ENCODE results near the gene SLC6A8. TPM values are rescaled to one million over a fixed set of nuclear protein-coding genes. Genes with fewer than 3 reads are reported as not detected.
A peak's percentile ranks its signal among the peaks of the same experiment; 100 is the strongest.
"Not testable (repeated sequence)": the region's sequence is repeated elsewhere in the genome, so short reads cannot be mapped to it uniquely, and the experiment has no call there.

The SLC6A8 gene
- total RNA-seq, 2 donors from 2014 or later = 1.8 to 2.2 TPM

DNA sequence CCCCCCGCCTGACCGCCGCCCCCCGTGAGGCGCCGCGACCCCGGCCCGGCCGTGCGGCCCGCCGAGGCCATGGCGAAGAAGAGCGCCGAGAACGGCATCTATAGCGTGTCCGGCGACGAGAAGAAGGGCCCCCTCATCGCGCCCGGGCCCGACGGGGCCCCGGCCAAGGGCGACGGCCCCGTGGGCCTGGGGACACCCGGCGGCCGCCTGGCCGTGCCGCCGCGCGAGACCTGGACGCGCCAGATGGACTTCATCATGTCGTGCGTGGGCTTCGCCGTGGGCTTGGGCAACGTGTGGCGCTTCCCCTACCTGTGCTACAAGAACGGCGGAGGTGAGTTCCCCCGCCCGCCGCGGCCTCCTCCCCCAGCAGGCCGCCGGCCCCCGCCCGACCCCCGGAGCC lies 780 bp downstream of the SLC6A8 start:
- no peaks in the 10 kb centered on the region for H3K4me1 Mint-ChIP-seq (ENCODE audit: low read depth)
- peak in 1 of 2 donors; percentile 6 for ATAC-seq (replicated peaks in 1 of 2)

DNA sequence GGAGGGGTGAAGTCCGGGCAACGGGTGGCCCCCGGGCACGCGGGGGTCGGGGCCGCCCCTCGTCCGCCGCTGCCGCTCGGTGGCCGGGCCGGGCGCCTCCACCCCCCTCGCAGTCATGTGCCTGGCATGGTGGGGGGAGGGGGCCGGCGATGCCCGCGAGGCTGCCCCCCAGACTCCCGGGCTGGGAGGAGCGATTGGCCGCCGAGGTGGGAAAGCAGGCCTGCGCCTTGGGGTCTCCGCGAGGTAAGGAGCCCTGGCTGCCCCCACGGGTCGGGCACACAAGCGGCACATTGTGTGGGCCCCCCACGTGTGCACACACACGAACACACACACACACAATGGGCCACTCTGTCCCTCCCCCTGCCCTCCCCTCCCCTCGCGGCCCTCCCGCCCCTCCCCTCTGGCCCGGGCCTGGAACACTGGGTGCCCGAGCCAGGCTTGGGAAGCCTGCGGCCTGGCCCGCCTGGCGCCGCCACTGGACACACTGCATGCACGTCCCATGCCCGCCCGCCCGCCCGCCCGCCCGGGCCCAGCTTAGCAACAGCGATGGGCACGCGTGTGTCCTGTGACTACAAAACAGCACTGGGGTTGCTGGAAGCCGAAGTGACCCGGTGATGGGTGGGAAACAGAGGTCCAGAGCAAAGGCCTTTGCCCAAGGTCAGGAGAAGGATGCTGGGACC lies 1.3 kb downstream of the SLC6A8 start:
- H3K27ac Mint-ChIP-seq = no peak overlapping the region
- ATAC-seq (replicated peaks in 1 of 2) (no peak), DNase-seq (no peak)
- H3K27me3 Mint-ChIP-seq (ENCODE audit: low read depth) = peaks cover 19% of the 10 kb centered on the region
- H3K36me3 Mint-ChIP-seq (ENCODE audit: insufficient read depth in 2 of 2) = no peaks in the 10 kb centered on the region
- H3K4me3 Mint-ChIP-seq = no peak overlapping the region
- no peaks in the 10 kb centered on the region for H3K4me1 Mint-ChIP-seq (ENCODE audit: low read depth)
- H3K9me3 Mint-ChIP-seq = no peaks in the 10 kb centered on the region

More for the DNA sequence above, 780 bp downstream of the SLC6A8 start:
- H3K36me3 Mint-ChIP-seq (ENCODE audit: insufficient read depth in 2 of 2) = no peaks in the 10 kb centered on the region
- no peak overlapping the region for H3K27ac Mint-ChIP-seq
- no peak overlapping the region for H3K4me3 Mint-ChIP-seq
- no peaks in the 10 kb centered on the region for H3K9me3 Mint-ChIP-seq
- peaks cover 19% of the 10 kb centered on the region for H3K27me3 Mint-ChIP-seq (ENCODE audit: low read depth)
- no peak for DNase-seq

DNA sequence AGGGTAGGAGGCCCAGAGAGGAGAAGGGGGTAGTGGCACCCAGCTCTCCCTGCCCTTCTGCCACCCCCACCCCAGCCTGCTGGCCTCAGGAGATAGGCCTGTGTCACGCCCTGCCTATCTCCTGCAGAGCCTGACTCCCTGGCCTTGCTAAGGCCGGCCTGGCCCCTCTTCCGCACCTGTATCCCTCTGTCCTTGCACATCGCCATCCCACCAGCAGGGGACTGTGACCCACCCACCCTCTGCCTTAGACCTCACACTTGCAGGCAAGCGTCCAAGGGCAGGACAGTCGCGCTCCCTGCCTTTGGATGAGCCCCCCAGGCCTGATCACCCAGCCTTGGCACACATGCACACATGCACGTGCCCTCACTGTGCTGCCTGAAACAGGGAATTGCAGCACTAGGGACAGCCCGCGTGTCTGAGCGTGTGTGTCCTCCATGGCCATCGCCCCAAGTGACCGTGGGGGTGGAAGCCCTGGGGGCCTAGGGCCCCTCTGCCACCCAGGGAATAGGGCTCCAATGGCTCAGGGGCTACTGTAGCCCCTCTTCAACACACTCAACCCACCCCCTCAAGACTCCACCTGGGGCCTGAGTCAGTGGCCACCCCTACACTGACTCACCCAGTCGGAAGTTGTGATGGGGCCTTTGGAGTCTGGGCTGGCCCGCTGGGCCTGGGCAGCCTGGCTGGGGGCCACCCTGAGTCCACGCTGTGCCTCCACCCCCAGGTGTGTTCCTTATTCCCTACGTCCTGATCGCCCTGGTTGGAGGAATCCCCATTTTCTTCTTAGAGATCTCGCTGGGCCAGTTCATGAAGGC lies 2.1 kb downstream of the SLC6A8 start:
- Mint-ChIP-seq H3K27ac (no peak overlapping the region), H3K36me3 (ENCODE audit: insufficient read depth in 2 of 2) (no peaks in the 10 kb centered on the region), H3K9me3 (no peaks in the 10 kb centered on the region)

DNA sequence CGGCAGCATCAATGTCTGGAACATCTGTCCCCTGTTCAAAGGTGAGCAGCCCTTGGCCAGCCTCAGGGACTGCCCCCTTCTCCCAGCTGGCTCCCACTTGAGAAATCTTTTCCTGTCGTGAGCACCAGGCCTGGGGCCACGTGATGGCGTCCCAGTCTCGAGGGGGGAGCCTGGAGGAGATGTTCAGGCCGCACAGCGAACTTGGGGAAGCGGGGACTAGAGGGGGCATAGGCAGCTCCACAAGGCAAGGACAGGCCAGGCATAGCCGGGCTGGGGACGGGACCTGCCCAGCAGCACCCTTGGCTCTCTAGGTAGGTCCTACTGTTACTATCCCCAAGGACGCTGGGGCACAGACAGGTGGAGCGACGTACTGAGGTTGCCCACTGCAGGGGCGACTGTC lies 2.7 kb downstream of the SLC6A8 start:
- no peak for ATAC-seq (replicated peaks in 1 of 2)

More for the DNA sequence above, 2.1 kb downstream of the SLC6A8 start:
- ATAC-seq (replicated peaks in 1 of 2) = no peak
- DNase-seq = no peak
- H3K4me3 Mint-ChIP-seq = peak overlapping the region in 1 of 2 donors; percentile 12
- H3K27me3 Mint-ChIP-seq (ENCODE audit: low read depth) = peaks cover 19% of the 10 kb centered on the region
- H3K4me1 Mint-ChIP-seq (ENCODE audit: low read depth) = no peaks in the 10 kb centered on the region

DNA sequence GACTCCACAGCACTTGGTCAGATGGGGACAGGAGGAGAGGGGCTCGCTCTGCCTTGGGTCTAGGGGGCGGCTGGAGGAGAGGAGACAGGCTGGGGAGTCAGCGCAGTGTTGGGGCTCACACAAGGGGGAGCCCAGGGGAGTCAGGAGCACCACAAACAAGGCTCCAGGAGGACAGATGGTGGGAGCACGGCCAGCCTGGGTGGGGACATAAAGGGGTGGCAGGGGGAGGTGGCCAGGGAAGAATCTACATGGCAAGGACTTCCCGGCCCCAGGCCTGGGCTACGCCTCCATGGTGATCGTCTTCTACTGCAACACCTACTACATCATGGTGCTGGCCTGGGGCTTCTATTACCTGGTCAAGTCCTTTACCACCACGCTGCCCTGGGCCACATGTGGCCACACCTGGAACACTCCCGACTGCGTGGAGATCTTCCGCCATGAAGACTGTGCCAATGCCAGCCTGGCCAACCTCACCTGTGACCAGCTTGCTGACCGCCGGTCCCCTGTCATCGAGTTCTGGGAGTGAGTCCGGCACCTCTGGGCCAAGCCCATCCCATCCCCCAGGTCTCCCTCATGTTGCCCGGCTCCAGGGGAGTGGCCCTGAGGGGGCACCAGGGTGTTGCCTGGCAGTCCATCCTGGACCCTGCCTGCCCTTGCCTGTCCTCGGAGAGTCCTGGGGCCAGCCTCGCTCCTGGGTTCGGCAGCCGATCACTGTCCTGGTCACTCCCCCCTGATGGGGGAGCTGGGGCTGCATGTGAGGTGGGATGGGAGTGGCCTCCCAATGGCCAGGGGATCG lies 3.5 kb downstream of the SLC6A8 start:
- not testable (repeated sequence) for DNase-seq; ATAC-seq (replicated peaks in 1 of 2); H3K4me1 Mint-ChIP-seq (ENCODE audit: low read depth); H3K36me3 Mint-ChIP-seq (ENCODE audit: insufficient read depth in 2 of 2); H3K9me3 Mint-ChIP-seq; H3K4me3 Mint-ChIP-seq; H3K27ac Mint-ChIP-seq
- peaks cover 16% of the 10 kb centered on the region for H3K27me3 Mint-ChIP-seq (ENCODE audit: low read depth)

More for the DNA sequence above, 2.7 kb downstream of the SLC6A8 start:
- no peaks in the 10 kb centered on the region for H3K4me1 Mint-ChIP-seq (ENCODE audit: low read depth)
- H3K4me3 Mint-ChIP-seq = peak overlapping the region in 1 of 2 donors; percentile 12
- peaks cover 19% of the 10 kb centered on the region for H3K27me3 Mint-ChIP-seq (ENCODE audit: low read depth)
- no peak overlapping the region for H3K27ac Mint-ChIP-seq
- no peak for DNase-seq
- no peaks in the 10 kb centered on the region for H3K36me3 Mint-ChIP-seq (ENCODE audit: insufficient read depth in 2 of 2)
- no peaks in the 10 kb centered on the region for H3K9me3 Mint-ChIP-seq

DNA sequence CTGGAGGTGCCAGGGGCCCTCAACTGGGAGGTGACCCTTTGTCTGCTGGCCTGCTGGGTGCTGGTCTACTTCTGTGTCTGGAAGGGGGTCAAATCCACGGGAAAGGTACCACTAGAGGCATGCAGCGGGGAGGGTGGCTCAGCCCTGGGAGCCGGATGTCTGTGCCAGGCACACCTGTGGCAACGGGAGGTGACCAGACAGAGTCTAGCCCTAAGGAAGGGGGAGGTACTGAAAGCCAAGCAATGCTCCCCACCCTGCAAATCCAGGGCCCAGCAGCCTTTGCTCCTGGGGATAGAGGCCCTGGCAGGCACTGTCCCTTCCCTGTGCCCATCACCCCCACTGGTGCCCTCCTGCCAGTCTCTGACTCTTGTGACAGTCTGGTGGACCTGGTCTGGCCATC lies 4.3 kb downstream of the SLC6A8 start:
- Mint-ChIP-seq H3K4me1 (ENCODE audit: low read depth) (no peaks in the 10 kb centered on the region), H3K9me3 (no peaks in the 10 kb centered on the region), H3K4me3 (no peak overlapping the region), H3K27me3 (ENCODE audit: low read depth) (peaks cover 12% of the 10 kb centered on the region), H3K36me3 (ENCODE audit: insufficient read depth in 2 of 2) (peaks cover 0 to 2% of the 10 kb centered on the region in 2 donors), H3K27ac (no peak overlapping the region)
- no peak for ATAC-seq (replicated peaks in 1 of 2)
- DNase-seq = no peak

DNA sequence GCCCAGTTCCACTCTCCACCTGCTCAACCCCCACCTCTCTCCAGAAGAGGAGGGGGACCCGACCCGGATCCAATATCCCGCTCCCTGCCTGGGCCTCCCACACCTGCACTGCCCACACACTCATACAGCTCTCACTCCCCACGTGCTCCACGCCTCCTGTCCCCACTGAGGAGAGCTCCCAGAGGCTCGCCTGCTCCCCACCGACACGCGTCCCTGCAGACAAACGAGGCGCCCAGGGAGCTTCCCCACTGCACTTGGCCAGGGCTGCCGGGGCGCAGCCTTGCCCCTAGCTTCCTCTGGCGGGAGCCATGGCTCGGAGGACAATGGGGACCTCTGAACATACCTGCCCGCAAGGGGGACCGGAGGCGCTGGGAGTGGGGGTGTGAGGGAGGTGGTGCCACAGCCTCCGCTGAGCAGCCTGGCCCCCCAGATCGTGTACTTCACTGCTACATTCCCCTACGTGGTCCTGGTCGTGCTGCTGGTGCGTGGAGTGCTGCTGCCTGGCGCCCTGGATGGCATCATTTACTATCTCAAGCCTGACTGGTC lies 5.0 kb downstream of the SLC6A8 start:
- no peak overlapping the region for H3K4me3 Mint-ChIP-seq
- no peak for DNase-seq
- no peak for ATAC-seq (replicated peaks in 1 of 2)
- peaks cover 0 to 2% of the 10 kb centered on the region in 2 donors for H3K36me3 Mint-ChIP-seq (ENCODE audit: insufficient read depth in 2 of 2)
- H3K27me3 Mint-ChIP-seq (ENCODE audit: low read depth) = peaks cover 18% of the 10 kb centered on the region
- H3K4me1 Mint-ChIP-seq (ENCODE audit: low read depth) = no peaks in the 10 kb centered on the region
- no peak overlapping the region for H3K27ac Mint-ChIP-seq
- no peaks in the 10 kb centered on the region for H3K9me3 Mint-ChIP-seq

DNA sequence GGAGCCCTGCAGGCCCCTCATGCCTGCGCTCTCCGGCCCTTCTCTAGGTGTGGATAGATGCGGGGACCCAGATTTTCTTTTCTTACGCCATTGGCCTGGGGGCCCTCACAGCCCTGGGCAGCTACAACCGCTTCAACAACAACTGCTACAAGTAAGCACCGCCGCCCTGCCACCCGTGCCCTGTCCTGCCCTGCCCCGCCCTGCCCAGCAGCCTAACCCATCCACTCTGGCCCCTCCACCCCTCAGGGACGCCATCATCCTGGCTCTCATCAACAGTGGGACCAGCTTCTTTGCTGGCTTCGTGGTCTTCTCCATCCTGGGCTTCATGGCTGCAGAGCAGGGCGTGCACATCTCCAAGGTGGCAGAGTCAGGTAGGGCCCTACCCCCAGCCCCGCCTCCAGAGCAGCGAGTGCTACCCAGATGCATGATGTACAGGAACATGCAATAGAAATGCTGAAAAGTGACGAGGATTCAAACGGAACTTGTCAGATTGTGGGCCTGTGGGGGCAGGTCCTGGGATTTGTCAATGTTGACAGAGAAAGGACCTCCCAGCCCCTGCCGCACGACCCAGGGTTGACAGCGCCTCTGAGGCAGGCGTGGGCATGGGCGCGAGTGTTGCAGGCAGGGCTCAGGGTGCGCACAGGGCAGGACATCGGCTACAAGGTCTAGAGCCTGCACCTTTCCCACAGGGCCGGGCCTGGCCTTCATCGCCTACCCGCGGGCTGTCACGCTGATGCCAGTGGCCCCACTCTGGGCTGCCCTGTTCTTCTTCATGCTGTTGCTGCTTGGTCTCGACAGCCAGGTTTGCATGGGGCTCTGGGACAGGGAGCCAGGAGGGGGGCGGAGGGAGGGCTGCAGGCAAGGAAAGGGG lies 5.7 kb downstream of the SLC6A8 start:
- Mint-ChIP-seq H3K4me1 (ENCODE audit: low read depth) (no peaks in the 10 kb centered on the region), H3K27me3 (ENCODE audit: low read depth) (peaks cover 18% of the 10 kb centered on the region), H3K36me3 (ENCODE audit: insufficient read depth in 2 of 2) (peaks cover 0 to 2% of the 10 kb centered on the region in 2 donors), H3K9me3 (no peaks in the 10 kb centered on the region), H3K27ac (no peak overlapping the region), H3K4me3 (no peak overlapping the region)
- DNase-seq (no peak), ATAC-seq (replicated peaks in 1 of 2) (no peak)

DNA sequence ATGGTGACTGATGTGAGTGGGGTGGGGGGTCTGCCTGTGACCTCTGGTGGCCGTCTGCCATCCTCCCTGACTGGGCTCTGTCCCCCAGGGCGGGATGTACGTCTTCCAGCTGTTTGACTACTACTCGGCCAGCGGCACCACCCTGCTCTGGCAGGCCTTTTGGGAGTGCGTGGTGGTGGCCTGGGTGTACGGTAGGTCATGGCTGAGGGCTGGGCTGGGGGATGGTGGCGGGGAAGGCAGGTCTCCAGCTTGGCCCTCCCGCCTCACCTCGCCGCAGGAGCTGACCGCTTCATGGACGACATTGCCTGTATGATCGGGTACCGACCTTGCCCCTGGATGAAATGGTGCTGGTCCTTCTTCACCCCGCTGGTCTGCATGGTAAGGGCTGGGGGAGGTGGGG lies 6.5 kb downstream of the SLC6A8 start:
- not testable (repeated sequence) for H3K27ac Mint-ChIP-seq; H3K4me1 Mint-ChIP-seq (ENCODE audit: low read depth); H3K36me3 Mint-ChIP-seq (ENCODE audit: insufficient read depth in 2 of 2); H3K4me3 Mint-ChIP-seq; ATAC-seq (replicated peaks in 1 of 2); DNase-seq; H3K9me3 Mint-ChIP-seq
- peaks cover 18% of the 10 kb centered on the region for H3K27me3 Mint-ChIP-seq (ENCODE audit: low read depth)

DNA sequence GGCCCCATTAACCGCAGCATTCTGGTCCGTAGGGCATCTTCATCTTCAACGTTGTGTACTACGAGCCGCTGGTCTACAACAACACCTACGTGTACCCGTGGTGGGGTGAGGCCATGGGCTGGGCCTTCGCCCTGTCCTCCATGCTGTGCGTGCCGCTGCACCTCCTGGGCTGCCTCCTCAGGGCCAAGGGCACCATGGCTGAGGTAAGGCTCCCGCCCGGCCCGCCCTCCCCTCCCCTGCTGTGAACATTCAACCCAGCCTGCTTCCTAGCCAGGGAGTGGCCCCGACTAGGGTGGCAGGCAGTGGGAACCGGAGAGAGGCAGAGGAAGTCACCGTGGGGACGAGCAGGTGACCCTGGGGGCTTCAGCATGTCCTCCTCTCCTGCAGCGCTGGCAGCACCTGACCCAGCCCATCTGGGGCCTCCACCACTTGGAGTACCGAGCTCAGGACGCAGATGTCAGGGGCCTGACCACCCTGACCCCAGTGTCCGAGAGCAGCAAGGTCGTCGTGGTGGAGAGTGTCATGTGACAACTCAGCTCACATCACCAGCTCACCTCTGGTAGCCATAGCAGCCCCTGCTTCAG lies 7.1 kb downstream of the SLC6A8 start:
- Mint-ChIP-seq H3K4me3 (no peak overlapping the region), H3K36me3 (ENCODE audit: insufficient read depth in 2 of 2) (peaks cover 0 to 2% of the 10 kb centered on the region in 2 donors), H3K4me1 (ENCODE audit: low read depth) (no peaks in the 10 kb centered on the region), H3K27me3 (ENCODE audit: low read depth) (peaks cover 15% of the 10 kb centered on the region), H3K27ac (no peak overlapping the region), H3K9me3 (no peaks in the 10 kb centered on the region)
- DNase-seq (no peak), ATAC-seq (replicated peaks in 1 of 2) (no peak)

DNA sequence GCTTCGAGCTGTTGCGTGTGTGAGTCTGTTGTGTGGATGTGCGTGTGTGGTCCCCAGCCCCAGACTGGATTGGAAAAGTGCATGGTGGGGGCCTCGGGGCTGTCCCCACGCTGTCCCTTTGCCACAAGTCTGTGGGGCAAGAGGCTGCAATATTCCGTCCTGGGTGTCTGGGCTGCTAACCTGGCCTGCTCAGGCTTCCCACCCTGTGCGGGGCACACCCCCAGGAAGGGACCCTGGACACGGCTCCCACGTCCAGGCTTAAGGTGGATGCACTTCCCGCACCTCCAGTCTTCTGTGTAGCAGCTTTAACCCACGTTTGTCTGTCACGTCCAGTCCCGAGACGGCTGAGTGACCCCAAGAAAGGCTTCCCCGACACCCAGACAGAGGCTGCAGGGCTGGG lies 8.4 kb downstream of the SLC6A8 start:
- no peaks in the 10 kb centered on the region for H3K4me1 Mint-ChIP-seq (ENCODE audit: low read depth)
- H3K4me3 Mint-ChIP-seq = no peak overlapping the region
- peaks cover 0 to 3% of the 10 kb centered on the region in 2 donors for H3K36me3 Mint-ChIP-seq (ENCODE audit: insufficient read depth in 2 of 2)
- ATAC-seq (replicated peaks in 1 of 2) (no peak), DNase-seq (no peak)
- peaks cover 7% of the 10 kb centered on the region for H3K27me3 Mint-ChIP-seq (ENCODE audit: low read depth)
- H3K9me3 Mint-ChIP-seq = no peaks in the 10 kb centered on the region
- H3K27ac Mint-ChIP-seq = no peak overlapping the region

DNA sequence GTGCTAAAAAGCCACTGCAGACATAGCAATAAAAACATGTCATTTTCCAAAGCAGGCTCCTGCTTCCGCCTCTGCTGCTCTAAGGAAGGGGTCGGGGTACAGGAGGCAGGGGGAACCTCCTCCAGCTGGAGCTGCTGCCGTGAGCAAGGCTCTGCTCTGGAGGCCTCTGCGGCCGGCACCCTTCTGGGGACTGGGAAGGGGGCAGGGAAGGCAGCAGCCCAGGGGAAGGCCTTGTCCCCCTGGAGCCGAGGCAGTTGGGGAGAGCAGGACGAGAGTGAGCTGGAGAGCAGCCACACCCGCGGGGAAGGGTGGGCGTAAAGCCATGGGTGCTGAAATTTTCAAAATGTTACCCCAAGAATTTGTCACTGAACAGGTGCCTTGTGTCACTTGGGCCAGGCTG lies 8.8 kb downstream of the SLC6A8 start:
- DNase-seq; H3K36me3 Mint-ChIP-seq (ENCODE audit: insufficient read depth in 2 of 2); H3K4me3 Mint-ChIP-seq; ATAC-seq (replicated peaks in 1 of 2); H3K27me3 Mint-ChIP-seq (ENCODE audit: low read depth); H3K27ac Mint-ChIP-seq; H3K4me1 Mint-ChIP-seq (ENCODE audit: low read depth); H3K9me3 Mint-ChIP-seq: not testable (repeated sequence)
